ENCODE results near the gene POMC. TPM values are rescaled to one million over a fixed set of nuclear protein-coding genes. Genes with fewer than 3 reads are reported as not detected.
"Not testable (repeated sequence)": the region's sequence is repeated elsewhere in the genome, so short reads cannot be mapped to it uniquely, and the experiment has no call there.

POMC gene
- total RNA-seq, 4 donors from 2014 or later, result 6.3 to 11.8 (median 9.2) TPM

DNA sequence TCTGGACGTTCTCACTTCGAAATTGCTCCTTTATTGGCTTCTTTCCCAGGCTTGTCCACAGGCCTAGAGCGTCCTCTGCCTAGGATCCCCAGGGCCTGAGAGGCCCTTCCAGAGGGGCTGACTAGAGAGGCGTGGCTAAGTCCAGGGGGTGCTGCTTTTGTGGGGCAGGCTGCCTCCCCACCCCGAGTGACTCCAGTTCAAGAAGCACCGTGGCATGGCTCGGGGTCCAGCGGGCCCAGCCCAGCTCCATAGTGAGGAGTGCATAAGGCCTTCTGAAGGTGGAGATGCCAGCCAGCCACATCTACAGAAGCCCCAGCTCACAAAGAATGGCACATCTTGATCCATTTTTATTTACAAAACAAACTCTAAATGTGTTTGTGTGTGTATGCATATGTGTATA lies 44.8 kb upstream of the POMC start:
- TF ChIP-seq POLR2A (IDR thresholded peaks at IDR 0.05) (no peak), CTCF (IDR thresholded peaks at IDR 0.05) (no peak)
- intact Hi-C loops (cut with DNase I), result no loop called here
- DNase-seq, result no peak
- H3K9me3 ChIP-seq, result no peaks in the 10 kb centered on the region
- H3K27me3 ChIP-seq, result no peaks in the 10 kb centered on the region
- 39 to 50% methylated on average over 7 of the region's 8 CpGs for WGBS, 2 donors
- H3K36me3 ChIP-seq, result no peaks in the 10 kb centered on the region
- no peak overlapping the region for H3K4me3 ChIP-seq (replicated peaks in 1 of 3)
- no peak overlapping the region for H3K27ac ChIP-seq
- peaks cover 7 to 10% of the 10 kb centered on the region in 2 donors for H3K4me1 ChIP-seq

- H3K27ac ChIP-seq; DNase-seq; H3K9me3 ChIP-seq; H3K4me1 ChIP-seq; H3K27me3 ChIP-seq; H3K36me3 ChIP-seq; H3K4me3 ChIP-seq (replicated peaks in 1 of 3); intact Hi-C loops (cut with DNase I): not testable (repeated sequence)
- WGBS, 2 donors, result 94 to 98% methylated on average over 6 of the region's 6 CpGs
Observed at GRCh38 chr2:25210923-25211322, 42.5 kb upstream of the POMC start.

GRCh38 chr2:25207078-25207545 lies 38.7 kb upstream of the POMC start:
- Histone ChIP-seq H3K9me3 (no peaks in the 10 kb centered on the region), H3K4me1 (peaks cover 3 to 4% of the 10 kb centered on the region in 2 donors), H3K36me3 (no peaks in the 10 kb centered on the region), H3K4me3 (replicated peaks in 1 of 3) (no peak overlapping the region), H3K27ac (no peak overlapping the region), H3K27me3 (no peaks in the 10 kb centered on the region)
- intact Hi-C loops (cut with DNase I), result no loop called here
- 87 to 88% methylated on average over 5 of the region's 5 CpGs for WGBS, 2 donors
- TF ChIP-seq POLR2A (IDR thresholded peaks at IDR 0.05) (no peak), CTCF (IDR thresholded peaks at IDR 0.05) (no peak)
- DNase-seq, result no peak

GRCh38 chr2:25204190-25204838 lies 35.9 kb upstream of the POMC start:
- Histone ChIP-seq H3K36me3 (no peaks in the 10 kb centered on the region), H3K27ac (no peak overlapping the region), H3K27me3 (no peaks in the 10 kb centered on the region), H3K9me3 (no peaks in the 10 kb centered on the region), H3K4me1 (no peaks in the 10 kb centered on the region), H3K4me3 (replicated peaks in 1 of 3) (no peak overlapping the region)
- intact Hi-C loops (cut with DNase I), result no loop called here
- no peak for DNase-seq
- TF ChIP-seq POLR2A (IDR thresholded peaks at IDR 0.05), result no peak
- TF ChIP-seq CTCF (IDR thresholded peaks at IDR 0.05), result no peak
- 33 to 40% methylated on average over 29 to 34 of the region's 59 CpGs for WGBS, 2 donors

GRCh38 chr2:25202275-25202674 lies 33.9 kb upstream of the POMC start:
- no peaks in the 10 kb centered on the region for H3K9me3 ChIP-seq
- H3K4me3 ChIP-seq (replicated peaks in 1 of 3), result no peak overlapping the region
- intact Hi-C loops (cut with DNase I), result no loop called here
- no peaks in the 10 kb centered on the region for H3K27me3 ChIP-seq
- WGBS, 2 donors, result 89 to 96% methylated on average over 11 of the region's 11 CpGs
- no peak overlapping the region for H3K27ac ChIP-seq
- no peaks in the 10 kb centered on the region for H3K4me1 ChIP-seq
- no peak for TF ChIP-seq CTCF (IDR thresholded peaks at IDR 0.05)
- TF ChIP-seq POLR2A (IDR thresholded peaks at IDR 0.05), result no peak
- no peaks in the 10 kb centered on the region for H3K36me3 ChIP-seq
- DNase-seq, result no peak
